NCI-H524 treated with DMSO at 0.1 percent for 48 hours (cell line): ENCODE data around the gene KAZN.

Source experiments
- DNase-seq: peaks from one replicate; lab custom pipeline; 2025; lab: John Stamatoyannopoulos, UW

The KAZN gene

GRCh38 chr1:14794136-14794768, 195.8 kb downstream of the KAZN start:
- no peak for DNase-seq

- no peak for DNase-seq
Observed at GRCh38 chr1:14794906-14795305, 196.4 kb downstream of the KAZN start.

- no peak for DNase-seq
Observed at GRCh38 chr1:14795589-14795988, 197.1 kb downstream of the KAZN start.

- DNase-seq: no peak
Observed at GRCh38 chr1:14800014-14800413, 201.5 kb downstream of the KAZN start.

- DNase-seq: no peak
Observed at GRCh38 chr1:14800500-14801076, 202.1 kb downstream of the KAZN start.

GRCh38 chr1:14803002-14803789, 204.7 kb downstream of the KAZN start:
- DNase-seq: no peak

GRCh38 chr1:14804626-14805025, 206.1 kb downstream of the KAZN start:
- no peak for DNase-seq

GRCh38 chr1:14806772-14807171, 208.3 kb downstream of the KAZN start:
- no peak for DNase-seq

- no peak for DNase-seq
Observed at GRCh38 chr1:14808768-14809167, 210.3 kb downstream of the KAZN start.

- DNase-seq: no peak
Observed at GRCh38 chr1:14809191-14809981, 210.9 kb downstream of the KAZN start.

GRCh38 chr1:14810595-14811361, 212.3 kb downstream of the KAZN start:
- no peak for DNase-seq

GRCh38 chr1:14811573-14811972, 213.1 kb downstream of the KAZN start:
- DNase-seq: no peak

- no peak for DNase-seq
Observed at GRCh38 chr1:14812189-14812588, 213.7 kb downstream of the KAZN start.

GRCh38 chr1:14815175-14815877, 216.8 kb downstream of the KAZN start:
- no peak for DNase-seq

GRCh38 chr1:14817223-14818170, 219.0 kb downstream of the KAZN start:
- DNase-seq: no peak

GRCh38 chr1:14820295-14821085, 222.0 kb downstream of the KAZN start:
- DNase-seq: peak; percentile 77

- DNase-seq: no peak
Observed at GRCh38 chr1:14822493-14822892, 224.0 kb downstream of the KAZN start.

GRCh38 chr1:14822996-14823395, 224.5 kb downstream of the KAZN start:
- DNase-seq: no peak

GRCh38 chr1:14824314-14824915, 225.9 kb downstream of the KAZN start:
- no peak for DNase-seq
